WTC11 (cell line): ENCODE data around the gene MBTPS2. TPM values are rescaled to one million over a fixed set of nuclear protein-coding genes. Genes with fewer than 3 reads are reported as not detected.

Experiments used
- ATAC-seq: fragments of 200-7000 bp; cut with Tn5 transposase; 2 replicates; pipeline ENCODE4 v1.10.0; 2021; ENCODE audit warnings: mild to moderate bottlenecking, moderate library complexity
- CTCF ChIA-PET: fragments of 300-600 bp; sonication (Branson Sonifier 250); formaldehyde crosslinking; loops from one replicate; lab custom pipeline; 2021; ENCODE audit warnings: antibody characterized with exemption; lab: Charles Lee
- POLR2A ChIA-PET: fragments of 350-600 bp; sonication (Branson Sonifier 250); formaldehyde crosslinking; loops from one replicate; lab custom pipeline; 2021; ENCODE audit warnings: antibody characterized with exemption; lab: Charles Lee
- DNase-seq: peaks from one replicate; pipeline ENCODE4 v3.0.0; 2021; ENCODE audit warnings: low spot score
- H3K27ac Mint-ChIP-seq: 2 replicates; pipeline ENCODE4 v1.8.0; 2021; ENCODE audit warnings: mixed read lengths
- H3K27me3 Mint-ChIP-seq: 2 replicates; pipeline ENCODE4 v1.8.0; 2021; ENCODE audit warnings: low read depth, mild to moderate bottlenecking, moderate library complexity, mixed read lengths
- H3K36me3 Mint-ChIP-seq: 2 replicates; pipeline ENCODE4 v1.8.0; 2021; ENCODE audit warnings: mixed read lengths
- H3K4me1 Mint-ChIP-seq: 2 replicates; pipeline ENCODE4 v1.8.0; 2022; ENCODE audit warnings: mixed read lengths
- H3K4me3 Mint-ChIP-seq: 2 replicates; pipeline ENCODE4 v1.8.0; 2021; ENCODE audit warnings: mild to moderate bottlenecking, moderate library complexity, mixed read lengths
- H3K9me3 Mint-ChIP-seq: 2 replicates; pipeline ENCODE4 v1.8.0; 2021; ENCODE audit warnings: mixed read lengths
- CBFB ChIP-seq: sonication (generic); formaldehyde crosslinking; IDR thresholded peaks from 2 replicates; pipeline ENCODE4 v1.8.1; 2022; ENCODE audit warnings: mild to moderate bottlenecking, low read depth, missing genetic modification reagents
- ESRRA ChIP-seq: sonication (generic); formaldehyde crosslinking; IDR thresholded peaks from 2 replicates; pipeline ENCODE4 v1.8.1; 2022; ENCODE audit warnings: mild to moderate bottlenecking, missing genetic modification reagents, borderline replicate concordance
- FOXP1 ChIP-seq: sonication (generic); formaldehyde crosslinking; IDR thresholded peaks from 2 replicates; pipeline ENCODE4 v1.8.0; 2022; ENCODE audit warnings: missing genetic modification reagents, mild to moderate bottlenecking, moderate library complexity, borderline replicate concordance
- HMGA2 ChIP-seq: fragments of 250-450 bp; sonication (Bioruptor Pico); IDR thresholded peaks from 2 replicates; pipeline ENCODE4 v1.4.0; 2021; ENCODE audit warnings: mild to moderate bottlenecking, moderate library complexity
- IRF1 ChIP-seq: sonication (generic); formaldehyde crosslinking; IDR thresholded peaks from 2 replicates; pipeline ENCODE4 v1.8.0; 2023; ENCODE audit warnings: missing genetic modification reagents
- IRF2 ChIP-seq: sonication (generic); formaldehyde crosslinking; IDR thresholded peaks from 2 replicates; pipeline ENCODE4 v1.8.0; 2022; ENCODE audit warnings: low read depth, missing genetic modification reagents, borderline replicate concordance
- JUN ChIP-seq: sonication (generic); formaldehyde crosslinking; IDR thresholded peaks from 2 replicates; pipeline ENCODE4 v1.8.0; 2023; ENCODE audit warnings: mild to moderate bottlenecking, missing genetic modification reagents
- NR1H2 ChIP-seq: sonication (generic); formaldehyde crosslinking; IDR thresholded peaks from 2 replicates; pipeline ENCODE4 v1.9.0; 2021; ENCODE audit warnings: mild to moderate bottlenecking, moderate library complexity, missing genetic modification reagents
- SMAD3 ChIP-seq: sonication (generic); formaldehyde crosslinking; IDR thresholded peaks from 2 replicates; pipeline ENCODE4 v1.8.0; 2022; ENCODE audit warnings: missing genetic modification reagents, mild to moderate bottlenecking, borderline replicate concordance
- SOX15 ChIP-seq: fragments of 250-450 bp; sonication (Bioruptor Pico); IDR thresholded peaks from 2 replicates; pipeline ENCODE4 v1.9.0; 2021; ENCODE audit warnings: mild to moderate bottlenecking
- SP1 ChIP-seq: sonication (generic); formaldehyde crosslinking; conservative IDR thresholded peaks from 2 replicates; pipeline ENCODE4 v1.8.1; 2022; ENCODE audit warnings: missing genetic modification reagents
- TEAD4 ChIP-seq: sonication (generic); formaldehyde crosslinking; IDR thresholded peaks from 2 replicates; pipeline ENCODE4 v1.8.0; 2022; ENCODE audit warnings: mild to moderate bottlenecking, missing genetic modification reagents
- ZNF121 ChIP-seq: sonication (generic); formaldehyde crosslinking; IDR thresholded peaks from 2 replicates; pipeline ENCODE4 v1.8.0; 2023; ENCODE audit warnings: missing genetic modification reagents
- ZNF396 ChIP-seq: fragments of 250-450 bp; sonication (Bioruptor Pico); IDR thresholded peaks from 2 replicates; pipeline ENCODE4 v1.8.0; 2021; ENCODE audit warnings: mild to moderate bottlenecking, moderate library complexity, borderline replicate concordance
- ZNF423 ChIP-seq: fragments of 250-450 bp; sonication (Bioruptor Pico); IDR thresholded peaks from 2 replicates; pipeline ENCODE4 v2.1.2; 2022; ENCODE audit warnings: mild to moderate bottlenecking, moderate library complexity
- ZNF425 ChIP-seq: fragments of 250-450 bp; sonication (Bioruptor Pico); conservative IDR thresholded peaks from 2 replicates; pipeline ENCODE4 v1.9.0; 2021; ENCODE audit warnings: mild to moderate bottlenecking
- total RNA-seq: library from RNA; stranded (reverse); gene quantifications from 3 replicates; pipeline ENCODE4 v1.2.3, GENCODE V29; 2021
- TF ChIP-seq, protein P1 (sequence below): sonication (generic); formaldehyde crosslinking; IDR thresholded peaks from 2 replicates; pipeline ENCODE4 v1.8.1; 2022; ENCODE audit warnings: low read depth, mild to moderate bottlenecking, moderate library complexity, missing genetic modification reagents, borderline replicate concordance
- TF ChIP-seq, protein P2 (sequence below): fragments of 250-450 bp; sonication (Bioruptor Pico); IDR thresholded peaks from 2 replicates; pipeline ENCODE4 v1.9.0; 2021; ENCODE audit warnings: mild to moderate bottlenecking
- TF ChIP-seq, protein P3 (sequence below): sonication (generic); formaldehyde crosslinking; IDR thresholded peaks from 2 replicates; pipeline ENCODE4 v1.8.0; 2022; ENCODE audit warnings: mild to moderate bottlenecking, missing genetic modification reagents
- TF ChIP-seq, protein P4 (sequence below): sonication (generic); formaldehyde crosslinking; IDR thresholded peaks from 2 replicates; pipeline ENCODE4 v1.8.0; 2022; ENCODE audit warnings: mild to moderate bottlenecking, missing genetic modification reagents

Gene MBTPS2
- total RNA-seq, 1 experiment from 2014 or later = 9.1 TPM

GRCh38 chrX:21881881-21882574, 42.6 kb downstream of the MBTPS2 start:
- peaks cover 6% of the 10 kb centered on the region for H3K36me3 Mint-ChIP-seq
- no peak overlapping the region for H3K27ac Mint-ChIP-seq
- H3K27me3 Mint-ChIP-seq = no peaks in the 10 kb centered on the region
- H3K9me3 Mint-ChIP-seq = no peaks in the 10 kb centered on the region
- ATAC-seq (no peak), DNase-seq (no peak)
- CTCF ChIA-PET = no interaction called here
- H3K4me3 Mint-ChIP-seq = no peak overlapping the region
- peaks cover 5% of the 10 kb centered on the region; the same call in 1 of the 2 replicates for H3K4me1 Mint-ChIP-seq
- TF ChIP-seq, protein P1, sequence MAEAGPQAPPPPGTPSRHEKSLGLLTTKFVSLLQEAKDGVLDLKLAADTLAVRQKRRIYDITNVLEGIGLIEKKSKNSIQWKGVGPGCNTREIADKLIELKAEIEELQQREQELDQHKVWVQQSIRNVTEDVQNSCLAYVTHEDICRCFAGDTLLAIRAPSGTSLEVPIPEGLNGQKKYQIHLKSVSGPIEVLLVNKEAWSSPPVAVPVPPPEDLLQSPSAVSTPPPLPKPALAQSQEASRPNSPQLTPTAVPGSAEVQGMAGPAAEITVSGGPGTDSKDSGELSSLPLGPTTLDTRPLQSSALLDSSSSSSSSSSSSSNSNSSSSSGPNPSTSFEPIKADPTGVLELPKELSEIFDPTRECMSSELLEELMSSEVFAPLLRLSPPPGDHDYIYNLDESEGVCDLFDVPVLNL (CRISPR knock-in tag) = no peak
- POLR2A ChIA-PET = no interaction called here

GRCh38 chrX:21883258-21883657, 43.8 kb downstream of the MBTPS2 start:
- no peak for TF ChIP-seq HMGA2 (CRISPR knock-in tag)
- TF ChIP-seq IRF2 (CRISPR knock-in tag) = no peak
- TF ChIP-seq ZNF121 = no peak
- TF ChIP-seq SP1 (CRISPR knock-in tag) = no peak
- no peak for TF ChIP-seq ZNF425 (CRISPR knock-in tag)
- TF ChIP-seq SOX15 (CRISPR knock-in tag) = no peak
- TF ChIP-seq JUN = no peak
- TF ChIP-seq, protein P2, sequence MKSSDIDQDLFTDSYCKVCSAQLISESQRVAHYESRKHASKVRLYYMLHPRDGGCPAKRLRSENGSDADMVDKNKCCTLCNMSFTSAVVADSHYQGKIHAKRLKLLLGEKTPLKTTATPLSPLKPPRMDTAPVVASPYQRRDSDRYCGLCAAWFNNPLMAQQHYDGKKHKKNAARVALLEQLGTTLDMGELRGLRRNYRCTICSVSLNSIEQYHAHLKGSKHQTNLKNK (CRISPR knock-in tag) = no peak
- TF ChIP-seq ZNF396 = no peak
- no peak for TF ChIP-seq TEAD4 (CRISPR knock-in tag)
- Mint-ChIP-seq H3K27ac (no peak overlapping the region), H3K4me1 (peaks cover 5% of the 10 kb centered on the region; the same call in 1 of the 2 replicates), H3K27me3 (no peaks in the 10 kb centered on the region), H3K36me3 (peaks cover 6% of the 10 kb centered on the region), H3K4me3 (no peak overlapping the region), H3K9me3 (no peaks in the 10 kb centered on the region)
- ATAC-seq (no peak), DNase-seq (no peak)
- POLR2A ChIA-PET = no interaction called here
- CTCF ChIA-PET = no interaction called here

- no peak overlapping the region for H3K4me3 Mint-ChIP-seq
- no peaks in the 10 kb centered on the region for H3K27me3 Mint-ChIP-seq
- H3K9me3 Mint-ChIP-seq = no peaks in the 10 kb centered on the region
- TF ChIP-seq FOXP1 (CRISPR knock-in tag) (no peak), NR1H2 (no peak)
- ChIA-PET CTCF (no interaction called here), POLR2A (no interaction called here)
- no peak overlapping the region for H3K27ac Mint-ChIP-seq
- ATAC-seq = no peak
- peaks cover 6% of the 10 kb centered on the region for H3K36me3 Mint-ChIP-seq
- peaks cover 5% of the 10 kb centered on the region; the same call in 1 of the 2 replicates for H3K4me1 Mint-ChIP-seq
- no peak for DNase-seq
Measured at GRCh38 chrX:21885568-21885967, 46.2 kb downstream of the MBTPS2 start.

DNA sequence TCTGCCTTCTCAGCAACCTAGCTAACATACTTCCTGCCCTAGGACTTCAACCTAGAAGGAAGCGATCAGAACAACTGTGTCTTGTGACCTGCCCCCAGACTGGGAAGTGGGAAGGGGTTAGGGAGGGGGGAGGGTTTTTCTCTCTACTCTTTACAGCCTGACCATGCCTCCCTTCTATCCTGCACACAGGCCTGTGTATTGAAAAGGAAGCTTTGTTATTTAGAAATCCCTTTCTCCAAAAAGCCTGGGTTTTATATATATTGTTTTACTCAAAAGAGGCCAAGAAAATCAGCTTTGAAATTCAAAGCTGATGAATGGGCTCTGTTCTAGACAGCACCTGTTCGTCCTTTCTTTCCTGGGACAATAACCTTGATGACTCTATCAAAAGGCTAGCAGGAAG, 65.9 kb downstream of the MBTPS2 start:
- H3K27ac Mint-ChIP-seq = peak overlapping the region; percentile 85

More for the DNA sequence above, 65.9 kb downstream of the MBTPS2 start:
- no peak for TF ChIP-seq IRF1 (CRISPR knock-in tag)
- TF ChIP-seq ZNF423 (CRISPR knock-in tag) = no peak
- TF ChIP-seq, protein P3, sequence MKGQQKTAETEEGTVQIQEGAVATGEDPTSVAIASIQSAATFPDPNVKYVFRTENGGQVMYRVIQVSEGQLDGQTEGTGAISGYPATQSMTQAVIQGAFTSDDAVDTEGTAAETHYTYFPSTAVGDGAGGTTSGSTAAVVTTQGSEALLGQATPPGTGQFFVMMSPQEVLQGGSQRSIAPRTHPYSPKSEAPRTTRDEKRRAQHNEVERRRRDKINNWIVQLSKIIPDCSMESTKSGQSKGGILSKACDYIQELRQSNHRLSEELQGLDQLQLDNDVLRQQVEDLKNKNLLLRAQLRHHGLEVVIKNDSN (CRISPR knock-in tag) = no peak
- TF ChIP-seq, protein P4, sequence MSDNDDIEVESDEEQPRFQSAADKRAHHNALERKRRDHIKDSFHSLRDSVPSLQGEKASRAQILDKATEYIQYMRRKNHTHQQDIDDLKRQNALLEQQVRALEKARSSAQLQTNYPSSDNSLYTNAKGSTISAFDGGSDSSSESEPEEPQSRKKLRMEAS = no peak
- no peak for TF ChIP-seq HMGA2 (CRISPR knock-in tag)
- TF ChIP-seq CBFB = no peak
- no peak for TF ChIP-seq SMAD3
- TF ChIP-seq ESRRA = no peak
- Mint-ChIP-seq H3K27me3 (no peaks in the 10 kb centered on the region), H3K9me3 (peaks cover 5% of the 10 kb centered on the region; the same call in 1 of the 2 replicates), H3K4me3 (no peak overlapping the region), H3K36me3 (no peaks in the 10 kb centered on the region), H3K4me1 (peaks cover 24% of the 10 kb centered on the region)
- ATAC-seq = peak; percentile 89
- ChIA-PET POLR2A (interaction anchor here (0.6 kb wide), 1 partner anchor 79 kb away, joined by 4 read pairs; no protein-coding TSS in a partner anchor), CTCF (interaction anchor here (0.6 kb wide), 1 partner anchor 8 kb away, joined by 3 read pairs; no protein-coding TSS in a partner anchor)
- no peak for DNase-seq
